ENCODE results near the gene FBXL7.

Gene FBXL7

GRCh38 chr5:15791274-15791673, 291.3 kb downstream of the FBXL7 start:
- Mint-ChIP-seq H3K27me3 (no peaks in the 10 kb centered on the region), H3K36me3 (ENCODE audit: insufficient read depth) (peaks cover 2% of the 10 kb centered on the region), H3K9me3 (peaks cover 21% of the 10 kb centered on the region), H3K4me3 (no peak overlapping the region), H3K4me1 (no peaks in the 10 kb centered on the region), H3K27ac (ENCODE audit: low read depth) (no peak overlapping the region)
- ATAC-seq (replicated peaks; ENCODE audit: extremely low read depth, poor library complexity, severe bottlenecking) (no peak), DNase-seq (ENCODE audit: low spot score in 2 of 2) (no peak)

- Mint-ChIP-seq H3K4me3 (no peak overlapping the region), H3K27me3 (no peaks in the 10 kb centered on the region), H3K36me3 (ENCODE audit: insufficient read depth) (peaks cover 2% of the 10 kb centered on the region), H3K27ac (ENCODE audit: low read depth) (no peak overlapping the region), H3K9me3 (peaks cover 21% of the 10 kb centered on the region), H3K4me1 (no peaks in the 10 kb centered on the region)
- DNase-seq (ENCODE audit: low spot score in 2 of 2) (no peak), ATAC-seq (replicated peaks; ENCODE audit: extremely low read depth, poor library complexity, severe bottlenecking) (no peak)
Observed at GRCh38 chr5:15791859-15792258, 291.9 kb downstream of the FBXL7 start.

GRCh38 chr5:15794052-15794985, 294.3 kb downstream of the FBXL7 start:
- no peak for DNase-seq (ENCODE audit: low spot score in 2 of 2)
- Mint-ChIP-seq H3K4me3 (no peak overlapping the region), H3K27me3 (no peaks in the 10 kb centered on the region), H3K36me3 (ENCODE audit: insufficient read depth) (peaks cover 2% of the 10 kb centered on the region), H3K9me3 (peaks cover 16% of the 10 kb centered on the region), H3K4me1 (no peaks in the 10 kb centered on the region), H3K27ac (ENCODE audit: low read depth) (no peak overlapping the region)
- ATAC-seq (replicated peaks; ENCODE audit: extremely low read depth, poor library complexity, severe bottlenecking) = no peak

GRCh38 chr5:15796096-15796495, 296.1 kb downstream of the FBXL7 start:
- DNase-seq (ENCODE audit: low spot score in 2 of 2) (no peak), ATAC-seq (replicated peaks; ENCODE audit: extremely low read depth, poor library complexity, severe bottlenecking) (no peak)
- H3K27ac Mint-ChIP-seq (ENCODE audit: low read depth) = no peak overlapping the region

GRCh38 chr5:15796557-15796956, 296.6 kb downstream of the FBXL7 start:
- Mint-ChIP-seq H3K4me1 (no peaks in the 10 kb centered on the region), H3K27ac (ENCODE audit: low read depth) (no peak overlapping the region), H3K9me3 (peaks cover 6% of the 10 kb centered on the region), H3K36me3 (ENCODE audit: insufficient read depth) (no peaks in the 10 kb centered on the region), H3K4me3 (no peak overlapping the region), H3K27me3 (no peaks in the 10 kb centered on the region)
- DNase-seq (ENCODE audit: low spot score in 2 of 2) (no peak), ATAC-seq (replicated peaks; ENCODE audit: extremely low read depth, poor library complexity, severe bottlenecking) (no peak)

More at GRCh38 chr5:15796096-15796495, 296.1 kb downstream of the FBXL7 start:
- Mint-ChIP-seq H3K9me3 (peaks cover 10% of the 10 kb centered on the region), H3K4me3 (no peak overlapping the region), H3K27me3 (no peaks in the 10 kb centered on the region), H3K4me1 (no peaks in the 10 kb centered on the region), H3K36me3 (ENCODE audit: insufficient read depth) (no peaks in the 10 kb centered on the region)

GRCh38 chr5:15797116-15797515, 297.1 kb downstream of the FBXL7 start:
- Mint-ChIP-seq H3K27me3 (no peaks in the 10 kb centered on the region), H3K27ac (ENCODE audit: low read depth) (no peak overlapping the region), H3K36me3 (ENCODE audit: insufficient read depth) (no peaks in the 10 kb centered on the region), H3K4me1 (no peaks in the 10 kb centered on the region), H3K9me3 (peaks cover 8% of the 10 kb centered on the region), H3K4me3 (no peak overlapping the region)
- ATAC-seq (replicated peaks; ENCODE audit: extremely low read depth, poor library complexity, severe bottlenecking) (no peak), DNase-seq (ENCODE audit: low spot score in 2 of 2) (no peak)

- H3K27ac Mint-ChIP-seq (ENCODE audit: low read depth) = no peak overlapping the region
- DNase-seq (ENCODE audit: low spot score in 2 of 2) (no peak), ATAC-seq (replicated peaks; ENCODE audit: extremely low read depth, poor library complexity, severe bottlenecking) (no peak)
- H3K4me1 Mint-ChIP-seq = no peaks in the 10 kb centered on the region
- H3K36me3 Mint-ChIP-seq (ENCODE audit: insufficient read depth) = no peaks in the 10 kb centered on the region
- H3K4me3 Mint-ChIP-seq = no peak overlapping the region
- no peaks in the 10 kb centered on the region for H3K27me3 Mint-ChIP-seq
- peaks cover 14% of the 10 kb centered on the region for H3K9me3 Mint-ChIP-seq
Observed at GRCh38 chr5:15798006-15798405, 298.0 kb downstream of the FBXL7 start.

GRCh38 chr5:15799014-15799413, 299.0 kb downstream of the FBXL7 start:
- peaks cover 13% of the 10 kb centered on the region for H3K9me3 Mint-ChIP-seq
- no peaks in the 10 kb centered on the region for H3K27me3 Mint-ChIP-seq

GRCh38 chr5:15799612-15800011, 299.6 kb downstream of the FBXL7 start:
- DNase-seq (ENCODE audit: low spot score in 2 of 2) (no peak), ATAC-seq (replicated peaks; ENCODE audit: extremely low read depth, poor library complexity, severe bottlenecking) (no peak)
- no peak overlapping the region for H3K27ac Mint-ChIP-seq (ENCODE audit: low read depth)
- no peak overlapping the region for H3K4me3 Mint-ChIP-seq
- H3K4me1 Mint-ChIP-seq = no peaks in the 10 kb centered on the region
- no peaks in the 10 kb centered on the region for H3K36me3 Mint-ChIP-seq (ENCODE audit: insufficient read depth)
- peaks cover 12% of the 10 kb centered on the region for H3K9me3 Mint-ChIP-seq
- H3K27me3 Mint-ChIP-seq = no peaks in the 10 kb centered on the region

More at GRCh38 chr5:15799014-15799413, 299.0 kb downstream of the FBXL7 start:
- H3K36me3 Mint-ChIP-seq (ENCODE audit: insufficient read depth) = no peaks in the 10 kb centered on the region
- no peak overlapping the region for H3K4me3 Mint-ChIP-seq
- no peak for DNase-seq (ENCODE audit: low spot score in 2 of 2)
- no peaks in the 10 kb centered on the region for H3K4me1 Mint-ChIP-seq
- H3K27ac Mint-ChIP-seq (ENCODE audit: low read depth) = no peak overlapping the region
- ATAC-seq (replicated peaks; ENCODE audit: extremely low read depth, poor library complexity, severe bottlenecking) = no peak

- no peak for DNase-seq (ENCODE audit: low spot score in 2 of 2)
- H3K9me3 Mint-ChIP-seq = peaks cover 20% of the 10 kb centered on the region
- no peak overlapping the region for H3K4me3 Mint-ChIP-seq
- H3K36me3 Mint-ChIP-seq (ENCODE audit: insufficient read depth) = no peaks in the 10 kb centered on the region
- no peaks in the 10 kb centered on the region for H3K4me1 Mint-ChIP-seq
- no peak overlapping the region for H3K27ac Mint-ChIP-seq (ENCODE audit: low read depth)
- ATAC-seq (replicated peaks; ENCODE audit: extremely low read depth, poor library complexity, severe bottlenecking) = no peak
- H3K27me3 Mint-ChIP-seq = no peaks in the 10 kb centered on the region
Observed at GRCh38 chr5:15803280-15803679, 303.3 kb downstream of the FBXL7 start.

GRCh38 chr5:15806613-15807012, 306.6 kb downstream of the FBXL7 start:
- H3K9me3 Mint-ChIP-seq = peaks cover 22% of the 10 kb centered on the region
- H3K36me3 Mint-ChIP-seq (ENCODE audit: insufficient read depth) = no peaks in the 10 kb centered on the region
- no peak overlapping the region for H3K27ac Mint-ChIP-seq (ENCODE audit: low read depth)
- H3K27me3 Mint-ChIP-seq = no peaks in the 10 kb centered on the region
- H3K4me1 Mint-ChIP-seq = no peaks in the 10 kb centered on the region
- ATAC-seq (replicated peaks; ENCODE audit: extremely low read depth, poor library complexity, severe bottlenecking) (no peak), DNase-seq (ENCODE audit: low spot score in 2 of 2) (no peak)
- no peak overlapping the region for H3K4me3 Mint-ChIP-seq

- ATAC-seq (replicated peaks; ENCODE audit: extremely low read depth, poor library complexity, severe bottlenecking) = no peak
- Mint-ChIP-seq H3K36me3 (ENCODE audit: insufficient read depth) (no peaks in the 10 kb centered on the region), H3K27ac (ENCODE audit: low read depth) (no peak overlapping the region), H3K9me3 (peaks cover 18% of the 10 kb centered on the region), H3K27me3 (no peaks in the 10 kb centered on the region), H3K4me1 (no peaks in the 10 kb centered on the region), H3K4me3 (no peak overlapping the region)
- no peak for DNase-seq (ENCODE audit: low spot score in 2 of 2)
Observed at GRCh38 chr5:15807248-15807647, 307.3 kb downstream of the FBXL7 start.

GRCh38 chr5:15807871-15808270, 307.9 kb downstream of the FBXL7 start:
- no peak for DNase-seq (ENCODE audit: low spot score in 2 of 2)
- ATAC-seq (replicated peaks; ENCODE audit: extremely low read depth, poor library complexity, severe bottlenecking) = no peak

More at GRCh38 chr5:15807871-15808270, 307.9 kb downstream of the FBXL7 start:
- H3K36me3 Mint-ChIP-seq (ENCODE audit: insufficient read depth) = no peaks in the 10 kb centered on the region
- H3K27me3 Mint-ChIP-seq = no peaks in the 10 kb centered on the region
- H3K27ac Mint-ChIP-seq (ENCODE audit: low read depth) = no peak overlapping the region
- no peak overlapping the region for H3K4me3 Mint-ChIP-seq
- peaks cover 17% of the 10 kb centered on the region for H3K9me3 Mint-ChIP-seq
- H3K4me1 Mint-ChIP-seq = no peaks in the 10 kb centered on the region
